H1 (cell line): Measurements from ENCODE around the gene ZNF521. TPM values are rescaled to one million over a fixed set of nuclear protein-coding genes. Genes with fewer than 3 reads are reported as not detected.

ENCODE experiments used
- CTCF ChIA-PET: fragments of 300-600 bp; sonication (Branson Sonifier 250); formaldehyde crosslinking; loops from one replicate; lab custom pipeline; 2021; ENCODE audit not compliant: partially characterized antibody; lab: Charles Lee
- POLR2A ChIA-PET: fragments of 300-600 bp; sonication (Branson Sonifier 250); formaldehyde crosslinking; loops from one replicate; lab custom pipeline; 2021; ENCODE audit warnings: inconsistent platforms; ENCODE audit not compliant: partially characterized antibody; lab: Charles Lee
- DNase-seq, 2 experiments: peaks; one replicate each; pipeline versions ENCODE4 v3.0.0 to v3.0.0-alpha.2; 2010 to 2022; ENCODE audit warnings: low spot score in 2 of 2, low read depth in 1 of 2, mixed read lengths in 1 of 2
- FAIRE-seq: peaks from 2 replicates; lab custom pipeline; 2011; peaks lifted over from hg19 to GRCh38; lab: Jason Lieb, UNC
- H2AFZ ChIP-seq: 2 replicates; pipeline ENCODE4 v1.8.1; 2012; ENCODE audit warnings: low read length, inconsistent platforms
- H2AK5ac ChIP-seq: 2 replicates; pipeline ENCODE4 v1.6.1; 2013; ENCODE audit warnings: low read depth, low read length
- H2BK120ac ChIP-seq: replicated peaks from 2 replicates; pipeline ENCODE3; 2013; ENCODE audit warnings: low read depth, low read length, inconsistent platforms
- H2BK12ac ChIP-seq: 2 replicates; pipeline ENCODE4 v1.6.1; 2013; ENCODE audit warnings: low read depth, low read length
- H2BK15ac ChIP-seq: 2 replicates; pipeline ENCODE4 v1.6.1; 2013; ENCODE audit warnings: low read length
- H2BK20ac ChIP-seq: 2 replicates; pipeline ENCODE4 v1.6.1; 2013; ENCODE audit warnings: low read length
- H2BK5ac ChIP-seq: 2 replicates; pipeline ENCODE4 v1.6.1; 2013; ENCODE audit warnings: low read depth, low read length
- H3K14ac ChIP-seq: 2 replicates; pipeline ENCODE4 v1.6.1; 2013; ENCODE audit warnings: inconsistent platforms; ENCODE audit not compliant: insufficient read length
- H3K18ac ChIP-seq: 2 replicates; pipeline ENCODE4 v1.6.1; 2013; ENCODE audit warnings: low read length; ENCODE audit errors: extremely low read depth
- H3K23ac ChIP-seq: 2 replicates; pipeline ENCODE4 v1.6.1; 2013; ENCODE audit warnings: inconsistent platforms; ENCODE audit not compliant: insufficient read length
- H3K23me2 ChIP-seq: 2 replicates; pipeline ENCODE4 v1.6.1; 2013; ENCODE audit warnings: low read depth, low read length
- H3K27ac ChIP-seq: 2 replicates; pipeline ENCODE4 v1.6.1; 2011; ENCODE audit warnings: low read depth, low read length, inconsistent platforms
- H3K27me3 ChIP-seq, 4 experiments: replicated peaks in 1 of 4; 1 replicate in 1 of 4; 2 replicates in 3 of 4; pipeline versions ENCODE4 v1.6.1 to v1.8.1; 2011 to 2013; ENCODE audit warnings: low read length in 3 of 4, mild to moderate bottlenecking in 3 of 4, inconsistent platforms in 2 of 4, mixed read lengths in 2 of 4, moderate library complexity in 1 of 4; ENCODE audit not compliant: control insufficient read depth in 3 of 4, insufficient read depth in 3 of 4; ENCODE audit errors: extremely low read depth in 1 of 4
- H3K36me3 ChIP-seq, 4 experiments: 2 replicates each; pipeline versions ENCODE4 v1.6.1 to v1.8.1; 2011 to 2013; ENCODE audit warnings: mild to moderate bottlenecking in 4 of 4, low read length in 3 of 4, moderate library complexity in 2 of 4, control low read depth in 1 of 4, inconsistent platforms in 1 of 4; ENCODE audit not compliant: insufficient read depth in 4 of 4, control insufficient read depth in 2 of 4
- H3K4ac ChIP-seq: replicated peaks from 2 replicates; pipeline ENCODE3; 2013; ENCODE audit warnings: low read length, low read depth, mixed read lengths, inconsistent platforms; ENCODE audit not compliant: insufficient read length
- H3K4me1 ChIP-seq, 4 experiments: replicated peaks in 1 of 4; 1 replicate in 1 of 4; 2 replicates in 3 of 4; pipeline versions ENCODE4 v1.6.1 to v1.8.1; 2011 to 2013; ENCODE audit warnings: low read length in 3 of 4, inconsistent platforms in 2 of 4, mixed read lengths in 1 of 4; ENCODE audit not compliant: insufficient read depth in 4 of 4, control insufficient read depth in 3 of 4
- H3K4me2 ChIP-seq, 2 experiments: 2 replicates each; pipeline versions ENCODE4 v1.6.1 to v1.8.1; 2011 to 2013; ENCODE audit warnings: low read depth in 2 of 2, low read length in 2 of 2, control low read depth in 1 of 2, inconsistent platforms in 1 of 2, mild to moderate bottlenecking in 1 of 2; ENCODE audit not compliant: insufficient read depth in 1 of 2
- H3K4me3 ChIP-seq, 4 experiments: fragments of 200-600, 300-600 bp in 1 of 4; sonication (generic), shearing (Covaris generic), sonication (Bioruptor Twin) in 1 of 4; 2 replicates each; pipeline versions ENCODE4 v1.5.1 to v1.8.1; 2011 to 2016; ENCODE audit warnings: low read length in 4 of 4, low read depth in 3 of 4, control low read depth in 2 of 4, inconsistent platforms in 2 of 4, mild to moderate bottlenecking in 2 of 4, mixed read lengths in 1 of 4, moderate library complexity in 1 of 4; ENCODE audit not compliant: insufficient read depth in 2 of 4; ENCODE audit errors: extremely low read depth in 1 of 4
- H3K56ac ChIP-seq: replicated peaks from 2 replicates; pipeline ENCODE3; 2013; ENCODE audit warnings: low read depth, mild to moderate bottlenecking, mixed read lengths, low read length, inconsistent platforms; ENCODE audit not compliant: insufficient read length
- H3K79me1 ChIP-seq: 2 replicates; pipeline ENCODE4 v1.6.1; 2013; ENCODE audit warnings: low read depth, low read length, control low read depth
- H3K79me2 ChIP-seq, 2 experiments: 2 replicates each; pipeline versions ENCODE4 v1.6.1 to v1.8.1; 2012 to 2013; ENCODE audit warnings: low read length in 2 of 2, mild to moderate bottlenecking in 2 of 2, inconsistent platforms in 1 of 2; ENCODE audit not compliant: insufficient read depth in 2 of 2, control insufficient read depth in 1 of 2
- H3K9ac ChIP-seq, 4 experiments: replicated peaks in 1 of 4; 1 replicate in 1 of 4; 2 replicates in 3 of 4; pipeline versions ENCODE4 v1.6.1 to v1.8.1; 2011 to 2013; ENCODE audit warnings: low read depth in 3 of 4, low read length in 3 of 4, control low read depth in 2 of 4, mild to moderate bottlenecking in 2 of 4, moderate library complexity in 2 of 4, inconsistent platforms in 1 of 4; ENCODE audit errors: extremely low read depth in 1 of 4
- H3K9me3 ChIP-seq, 2 experiments: 2 replicates each; pipeline versions ENCODE4 v1.6.1 to v1.8.1; 2012 to 2013; ENCODE audit warnings: mild to moderate bottlenecking in 2 of 2, moderate library complexity in 2 of 2, control low read depth in 1 of 2, inconsistent platforms in 1 of 2, low read depth in 1 of 2, low read length in 1 of 2, mixed read lengths in 1 of 2; ENCODE audit not compliant: insufficient read depth in 2 of 2
- H4K20me1 ChIP-seq, 2 experiments: replicated peaks in 1 of 2; 2 replicates each; pipeline versions ENCODE3 to v1.8.1; 2011 to 2013; ENCODE audit warnings: inconsistent platforms in 2 of 2, low read length in 2 of 2, mild to moderate bottlenecking in 1 of 2; ENCODE audit not compliant: insufficient read depth in 2 of 2, control insufficient read depth in 1 of 2
- H4K5ac ChIP-seq: 2 replicates; pipeline ENCODE4 v1.6.1; 2013; ENCODE audit warnings: low read length, low read depth, mixed read lengths, inconsistent platforms; ENCODE audit not compliant: insufficient read length
- H4K8ac ChIP-seq: 2 replicates; pipeline ENCODE4 v1.8.0; 2013; ENCODE audit warnings: mild to moderate bottlenecking, moderate library complexity, low read length, inconsistent platforms; ENCODE audit not compliant: insufficient read depth; ENCODE audit errors: extremely low read depth
- H4K91ac ChIP-seq: replicated peaks from 2 replicates; pipeline ENCODE3; 2013; ENCODE audit warnings: low read length, mixed read lengths, inconsistent platforms; ENCODE audit not compliant: insufficient read length
- JUN ChIP-seq: IDR thresholded peaks from 2 replicates; pipeline ENCODE4 v1.6.1; 2011; ENCODE audit warnings: low read depth, mild to moderate bottlenecking, improper control_type of control experiment, low read length
- RAD21 ChIP-seq, 2 experiments: IDR thresholded peaks in 1 of 2; conservative IDR thresholded peaks in 1 of 2; 2 replicates each; pipeline ENCODE4 v1.6.1; 2011; ENCODE audit warnings: low read depth in 2 of 2, low read length in 2 of 2, improper control_type of control experiment in 1 of 2, inconsistent platforms in 1 of 2, mild to moderate bottlenecking in 1 of 2, moderate library complexity in 1 of 2
- polyA plus RNA-seq, 7 experiments: library from polyadenylated mRNA; depleted of rRNA in 3 of 7; stranded (reverse) in 5 of 7; unstranded in 2 of 7; fragments of >200 nt in 5 of 7; fragments of 200-250 nt in 2 of 7; gene quantifications; 1 replicate in 5 of 7; 2 replicates in 1 of 7; 4 replicates in 1 of 7; pipeline versions ENCODE4 v1.2.1 to v1.2.3, GENCODE V29; 2011 to 2013; ENCODE audit warnings: missing spikeins in 2 of 7, mixed read lengths in 2 of 7
- total RNA-seq: library from RNA; stranded (reverse); fragmentation: NEBNext Ultra II Directional; extraction: Animal tissue kit (Norgen Biotek cat#: 25700); gene quantifications from 2 replicates; pipeline ENCODE4 v1.2.1, GENCODE V29; 2021
- TF ChIP-seq, protein P1 (sequence below), 3 experiments: IDR thresholded peaks; 1 replicate in 2 of 3; 2 replicates in 1 of 3; pipeline versions ENCODE4 v1.5.1 to v1.6.1; 2011; ENCODE audit warnings: low read length in 3 of 3, mild to moderate bottlenecking in 3 of 3, inconsistent platforms in 2 of 3, low read depth in 1 of 3, moderate library complexity in 1 of 3; ENCODE audit not compliant: insufficient read depth in 1 of 3; ENCODE audit errors: control extremely low read depth in 1 of 3

The ZNF521 gene
- total and polyA plus RNA-seq, 2 of the 8 experiments (the other 6 are each of a cell fraction or from before 2014, with no cell fraction given) = 9.5 to 15.8 TPM

GRCh38 chr18:25310045-25310444, 41.9 kb downstream of the ZNF521 start:
- H3K27me3 ChIP-seq = no peaks in the 10 kb centered on the region

More at GRCh38 chr18:25310045-25310444, 41.9 kb downstream of the ZNF521 start:
- no peak overlapping the region for H2BK12ac ChIP-seq
- no peak overlapping the region for H3K56ac ChIP-seq
- H3K14ac ChIP-seq = no peak overlapping the region
- no peak overlapping the region for H4K8ac ChIP-seq
- no peaks in the 10 kb centered on the region for H3K79me1 ChIP-seq
- POLR2A ChIA-PET = no interaction called here
- H3K4me1 ChIP-seq = no peaks in the 10 kb centered on the region; a peak in 1 of 7 replicates
- no peak overlapping the region for H2BK5ac ChIP-seq
- no peak overlapping the region for H3K18ac ChIP-seq
- peaks cover 0 to 2% of the 10 kb centered on the region in 2 experiments for H4K20me1 ChIP-seq
- H3K4ac ChIP-seq = no peak overlapping the region
- H4K91ac ChIP-seq = no peak overlapping the region
- H3K27ac ChIP-seq = no peak overlapping the region
- no peak overlapping the region for H2BK20ac ChIP-seq
- no peak overlapping the region for H2AFZ ChIP-seq
- no peaks in the 10 kb centered on the region for H3K9me3 ChIP-seq
- H2BK120ac ChIP-seq = no peak overlapping the region
- H3K23ac ChIP-seq = no peak overlapping the region
- H3K79me2 ChIP-seq = no peaks in the 10 kb centered on the region
- FAIRE-seq = no peak
- no peak for DNase-seq
- no peak overlapping the region for H2AK5ac ChIP-seq
- H2BK15ac ChIP-seq = no peak overlapping the region
- no peak overlapping the region for H3K4me2 ChIP-seq
- CTCF ChIA-PET = interaction anchor here (0.6 to 2.1 kb wide), 11 partner anchors 9 to 447 kb away, joined by 3 to 12 read pairs (median 4); no protein-coding TSS in a partner anchor
- H3K36me3 ChIP-seq = no peaks in the 10 kb centered on the region
- TF ChIP-seq JUN = no peak
- TF ChIP-seq, protein P1, sequence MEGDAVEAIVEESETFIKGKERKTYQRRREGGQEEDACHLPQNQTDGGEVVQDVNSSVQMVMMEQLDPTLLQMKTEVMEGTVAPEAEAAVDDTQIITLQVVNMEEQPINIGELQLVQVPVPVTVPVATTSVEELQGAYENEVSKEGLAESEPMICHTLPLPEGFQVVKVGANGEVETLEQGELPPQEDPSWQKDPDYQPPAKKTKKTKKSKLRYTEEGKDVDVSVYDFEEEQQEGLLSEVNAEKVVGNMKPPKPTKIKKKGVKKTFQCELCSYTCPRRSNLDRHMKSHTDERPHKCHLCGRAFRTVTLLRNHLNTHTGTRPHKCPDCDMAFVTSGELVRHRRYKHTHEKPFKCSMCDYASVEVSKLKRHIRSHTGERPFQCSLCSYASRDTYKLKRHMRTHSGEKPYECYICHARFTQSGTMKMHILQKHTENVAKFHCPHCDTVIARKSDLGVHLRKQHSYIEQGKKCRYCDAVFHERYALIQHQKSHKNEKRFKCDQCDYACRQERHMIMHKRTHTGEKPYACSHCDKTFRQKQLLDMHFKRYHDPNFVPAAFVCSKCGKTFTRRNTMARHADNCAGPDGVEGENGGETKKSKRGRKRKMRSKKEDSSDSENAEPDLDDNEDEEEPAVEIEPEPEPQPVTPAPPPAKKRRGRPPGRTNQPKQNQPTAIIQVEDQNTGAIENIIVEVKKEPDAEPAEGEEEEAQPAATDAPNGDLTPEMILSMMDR (IDR thresholded peaks at IDR 0.05; ENCODE audit: control extremely low read depth in 1 of 3, insufficient read depth in 1 of 3, low read depth in 1 of 3, low read length in 3 of 3) = peak in 1 of 3 experiments; percentile 30; a peak in 2 of 4 replicates
- TF ChIP-seq RAD21 (IDR thresholded peaks at IDR 0.05 in 1 of 2, conservative IDR thresholded peaks at IDR 0.05 in 1 of 2; ENCODE audit: low read depth in 2 of 2, low read length in 2 of 2) = peak in 1 of 2 experiments; percentile 24; a peak in 1 of 4 replicates
- no peaks in the 10 kb centered on the region for H3K23me2 ChIP-seq
- H3K4me3 ChIP-seq = no peak overlapping the region
- H4K5ac ChIP-seq = no peak overlapping the region
- no peak overlapping the region for H3K9ac ChIP-seq
